Loucy (cell line): ENCODE measurements around the gene USO1.

Experiments used
- H2AFZ ChIP-seq: fragments of 200-600 bp; sonication (generic); 2 replicates; pipeline ENCODE4 v1.6.0; 2016; ENCODE audit warnings: antibody characterized with exemption, mild to moderate bottlenecking, low read length, moderate library complexity
- H3F3A ChIP-seq: fragments of 200-600 bp; 2 replicates; pipeline ENCODE4 v1.6.0; 2016; ENCODE audit warnings: antibody characterized with exemption, low read depth, mild to moderate bottlenecking
- H3K27me3 ChIP-seq: fragments of 200-600 bp; sonication (generic); 2 replicates; pipeline ENCODE4 v1.6.1; 2014; ENCODE audit warnings: low read length, mild to moderate bottlenecking; ENCODE audit not compliant: insufficient read depth, poor library complexity, severe bottlenecking
- H3K36me3 ChIP-seq: fragments of 200-600 bp; sonication (generic); 2 replicates; pipeline ENCODE4 v1.6.1; 2016; ENCODE audit warnings: low read length; ENCODE audit not compliant: insufficient read depth
- H3K4me1 ChIP-seq: fragments of 200-600 bp; sonication (generic); 2 replicates; pipeline ENCODE4 v1.5.1; 2014; ENCODE audit warnings: low read length, mild to moderate bottlenecking; ENCODE audit not compliant: insufficient read depth, poor library complexity, severe bottlenecking
- H3K4me2 ChIP-seq: fragments of 200-600 bp; sonication (generic); 2 replicates; pipeline ENCODE4 v1.6.0; 2014; ENCODE audit warnings: antibody characterized with exemption, low read length, low read depth, mild to moderate bottlenecking; ENCODE audit not compliant: poor library complexity, severe bottlenecking
- H3K4me3 ChIP-seq: fragments of 200-600 bp; sonication (generic); 2 replicates; pipeline ENCODE4 v1.5.1; 2014; ENCODE audit warnings: low read length, mild to moderate bottlenecking, mixed read lengths; ENCODE audit not compliant: poor library complexity, severe bottlenecking
- H3K79me2 ChIP-seq: fragments of 200-600 bp; sonication (generic); 2 replicates; pipeline ENCODE4 v1.6.1; 2014; ENCODE audit warnings: low read length; ENCODE audit not compliant: insufficient read depth
- H3K9ac ChIP-seq: fragments of 200-600 bp; sonication (generic); 2 replicates; pipeline ENCODE4 v1.6.0; 2014; ENCODE audit warnings: mild to moderate bottlenecking, low read depth, low read length, moderate library complexity; ENCODE audit not compliant: poor library complexity, severe bottlenecking
- H3K9me2 ChIP-seq: fragments of 200-600 bp; sonication (generic); replicated peaks from 2 replicates; pipeline ENCODE4 v1.6.1; 2016; ENCODE audit warnings: low read depth, low read length, mixed read lengths
- H3K9me3 ChIP-seq: fragments of 200-600 bp; sonication (generic); 2 replicates; pipeline ENCODE4 v1.6.1; 2014; ENCODE audit warnings: mild to moderate bottlenecking, antibody characterized with exemption, low read length, low read depth; ENCODE audit not compliant: insufficient read depth
- H4K20me1 ChIP-seq: fragments of 200-600 bp; sonication (generic); 2 replicates; pipeline ENCODE4 v1.6.0; 2014; ENCODE audit warnings: antibody characterized with exemption, low read length, mild to moderate bottlenecking; ENCODE audit not compliant: insufficient read depth, poor library complexity, severe bottlenecking
- EZH2phosphoT487 ChIP-seq: fragments of 200-600 bp; IDR thresholded peaks from 2 replicates; pipeline ENCODE4 v1.6.1; 2018; ENCODE audit warnings: antibody characterized with exemption, mild to moderate bottlenecking, moderate library complexity, borderline replicate concordance
- TF ChIP-seq, protein P1 (sequence below): fragments of 200-600 bp; sonication (generic); conservative IDR thresholded peaks from 2 replicates; pipeline ENCODE4 v1.5.1; 2014; ENCODE audit warnings: mild to moderate bottlenecking, antibody characterized with exemption, low read length

Gene USO1

DNA sequence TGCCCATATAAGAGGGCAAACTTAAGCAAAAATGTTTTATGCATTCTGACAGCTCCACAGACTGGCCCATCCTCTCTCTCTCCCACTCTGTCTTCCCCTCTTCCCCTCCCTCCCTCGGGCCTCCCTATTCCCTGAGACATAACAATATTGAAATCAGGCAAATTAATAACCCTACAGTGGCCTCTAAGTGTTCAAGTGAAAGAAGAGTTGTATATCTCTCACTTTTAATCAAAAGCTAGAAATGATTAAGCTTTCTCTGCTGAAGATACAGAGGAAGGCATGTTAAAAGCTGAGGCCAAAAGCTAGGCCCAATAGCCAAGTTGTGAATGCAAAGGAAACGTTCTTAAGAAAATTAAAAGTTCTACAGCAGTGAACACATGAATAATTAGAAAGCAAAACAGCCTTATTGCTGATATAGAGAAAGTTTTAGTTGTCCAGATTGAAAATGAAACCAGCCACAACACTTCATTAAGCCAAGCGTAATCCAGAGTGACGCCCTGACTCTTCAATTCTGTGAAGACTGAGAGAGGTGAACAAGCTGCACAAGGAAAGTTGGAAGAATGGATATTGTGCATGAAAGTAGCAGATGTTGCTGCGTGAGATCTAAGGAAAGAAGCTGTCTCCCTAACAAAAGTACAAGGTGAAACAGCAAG lies 54.9 kb downstream of the USO1 start:
- TF ChIP-seq, protein P1, sequence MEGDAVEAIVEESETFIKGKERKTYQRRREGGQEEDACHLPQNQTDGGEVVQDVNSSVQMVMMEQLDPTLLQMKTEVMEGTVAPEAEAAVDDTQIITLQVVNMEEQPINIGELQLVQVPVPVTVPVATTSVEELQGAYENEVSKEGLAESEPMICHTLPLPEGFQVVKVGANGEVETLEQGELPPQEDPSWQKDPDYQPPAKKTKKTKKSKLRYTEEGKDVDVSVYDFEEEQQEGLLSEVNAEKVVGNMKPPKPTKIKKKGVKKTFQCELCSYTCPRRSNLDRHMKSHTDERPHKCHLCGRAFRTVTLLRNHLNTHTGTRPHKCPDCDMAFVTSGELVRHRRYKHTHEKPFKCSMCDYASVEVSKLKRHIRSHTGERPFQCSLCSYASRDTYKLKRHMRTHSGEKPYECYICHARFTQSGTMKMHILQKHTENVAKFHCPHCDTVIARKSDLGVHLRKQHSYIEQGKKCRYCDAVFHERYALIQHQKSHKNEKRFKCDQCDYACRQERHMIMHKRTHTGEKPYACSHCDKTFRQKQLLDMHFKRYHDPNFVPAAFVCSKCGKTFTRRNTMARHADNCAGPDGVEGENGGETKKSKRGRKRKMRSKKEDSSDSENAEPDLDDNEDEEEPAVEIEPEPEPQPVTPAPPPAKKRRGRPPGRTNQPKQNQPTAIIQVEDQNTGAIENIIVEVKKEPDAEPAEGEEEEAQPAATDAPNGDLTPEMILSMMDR: no peak
- no peak for TF ChIP-seq EZH2phosphoT487
- Histone ChIP-seq H3K36me3 (peaks cover 86% of the 10 kb centered on the region), H4K20me1 (no peaks in the 10 kb centered on the region)

DNA sequence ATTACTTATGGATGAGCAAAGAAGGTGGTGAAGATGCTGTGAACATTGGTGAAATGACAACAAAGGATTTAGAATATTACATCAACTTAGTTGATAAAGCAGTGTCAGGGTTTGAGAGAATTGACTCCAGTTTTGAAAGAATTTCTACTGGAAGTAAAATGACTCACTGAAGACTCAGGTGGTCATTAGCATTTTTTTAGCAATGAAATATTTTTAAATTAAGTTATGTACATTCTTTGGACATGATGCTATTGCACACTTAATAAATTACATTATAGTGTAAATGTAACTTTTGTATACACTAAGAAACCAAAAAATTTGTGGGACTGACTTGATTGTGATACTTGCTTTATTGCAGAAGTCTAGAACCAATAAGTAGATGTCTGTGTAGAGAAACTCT lies 56.9 kb downstream of the USO1 start:
- no peaks in the 10 kb centered on the region for H3F3A ChIP-seq
- H3K36me3 ChIP-seq: peaks cover 83% of the 10 kb centered on the region
- no peak for TF ChIP-seq EZH2phosphoT487
- TF ChIP-seq, protein P1: no peak
- no peak overlapping the region for H3K9ac ChIP-seq
- no peaks in the 10 kb centered on the region for H3K79me2 ChIP-seq
- H4K20me1 ChIP-seq: no peaks in the 10 kb centered on the region
- H3K4me2 ChIP-seq: no peak overlapping the region
- H3K9me3 ChIP-seq: no peaks in the 10 kb centered on the region; the same call in 1 of the 2 replicates
- no peak overlapping the region for H2AFZ ChIP-seq
- no peaks in the 10 kb centered on the region for H3K27me3 ChIP-seq
- H3K4me3 ChIP-seq: no peak overlapping the region
- H3K4me1 ChIP-seq: no peaks in the 10 kb centered on the region
- no peaks in the 10 kb centered on the region for H3K9me2 ChIP-seq

More for the DNA sequence above, 54.9 kb downstream of the USO1 start:
- no peak overlapping the region for H3K9ac ChIP-seq
- no peak overlapping the region for H2AFZ ChIP-seq
- H3K4me2 ChIP-seq: no peak overlapping the region
- no peaks in the 10 kb centered on the region for H3K4me1 ChIP-seq
- H3K79me2 ChIP-seq: no peaks in the 10 kb centered on the region
- no peaks in the 10 kb centered on the region for H3K9me2 ChIP-seq
- H3K9me3 ChIP-seq: no peaks in the 10 kb centered on the region; the same call in 1 of the 2 replicates
- no peaks in the 10 kb centered on the region for H3F3A ChIP-seq
- H3K27me3 ChIP-seq: no peaks in the 10 kb centered on the region
- no peak overlapping the region for H3K4me3 ChIP-seq

DNA sequence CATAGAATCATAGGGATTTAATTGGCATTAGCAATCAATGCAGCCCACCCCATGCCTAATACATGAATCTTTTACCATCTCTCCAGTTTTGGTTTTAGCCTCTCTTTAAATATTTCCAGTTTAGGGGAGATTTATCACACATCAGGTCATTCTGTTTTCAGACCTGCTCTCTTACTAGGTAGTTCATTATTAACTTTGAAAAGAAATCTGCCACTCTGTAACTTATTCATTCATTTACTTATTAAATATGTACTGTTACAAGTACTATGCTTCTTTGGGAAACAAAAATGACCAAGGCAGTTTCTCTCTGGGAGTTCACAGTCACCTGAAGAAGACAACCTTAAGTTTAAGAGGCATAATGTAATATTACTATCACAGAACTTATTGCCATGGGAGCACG lies 62.1 kb downstream of the USO1 start:
- TF ChIP-seq EZH2phosphoT487: no peak
- TF ChIP-seq, protein P1: no peak
- no peaks in the 10 kb centered on the region for H3K79me2 ChIP-seq

More for the DNA sequence above, 62.1 kb downstream of the USO1 start:
- Histone ChIP-seq H2AFZ (no peak overlapping the region), H3K4me1 (no peaks in the 10 kb centered on the region), H3K9ac (no peak overlapping the region), H3F3A (no peaks in the 10 kb centered on the region), H3K36me3 (peaks cover 72% of the 10 kb centered on the region; the same call in 1 of the 2 replicates), H3K27me3 (no peaks in the 10 kb centered on the region), H3K9me3 (no peaks in the 10 kb centered on the region), H3K9me2 (no peaks in the 10 kb centered on the region), H3K4me3 (no peak overlapping the region), H3K4me2 (no peak overlapping the region), H4K20me1 (no peaks in the 10 kb centered on the region)
